AG09309 (cell line): ENCODE results near the gene NAV3.

Experiments used
- DNase-seq: peaks from one replicate; pipeline ENCODE4 v3.0.0-alpha.2; 2010; ENCODE audit warnings: low read depth
- H3K4me3 ChIP-seq: 2 replicates; pipeline ENCODE4 v1.5.1; 2011; ENCODE audit warnings: mild to moderate bottlenecking, low read depth, low read length, moderate library complexity; ENCODE audit not compliant: control insufficient read depth
- TF ChIP-seq, protein P1 (sequence below): IDR thresholded peaks from 2 replicates; pipeline ENCODE4 v1.5.1; 2011; ENCODE audit warnings: mild to moderate bottlenecking, low read depth, low read length, inconsistent platforms; ENCODE audit not compliant: insufficient read depth, control insufficient read depth; ENCODE audit errors: missing control alignments

The NAV3 gene

GRCh38 chr12:78081590-78082314 lies 251.1 kb downstream of the NAV3 start:
- no peak for DNase-seq
- TF ChIP-seq, protein P1, sequence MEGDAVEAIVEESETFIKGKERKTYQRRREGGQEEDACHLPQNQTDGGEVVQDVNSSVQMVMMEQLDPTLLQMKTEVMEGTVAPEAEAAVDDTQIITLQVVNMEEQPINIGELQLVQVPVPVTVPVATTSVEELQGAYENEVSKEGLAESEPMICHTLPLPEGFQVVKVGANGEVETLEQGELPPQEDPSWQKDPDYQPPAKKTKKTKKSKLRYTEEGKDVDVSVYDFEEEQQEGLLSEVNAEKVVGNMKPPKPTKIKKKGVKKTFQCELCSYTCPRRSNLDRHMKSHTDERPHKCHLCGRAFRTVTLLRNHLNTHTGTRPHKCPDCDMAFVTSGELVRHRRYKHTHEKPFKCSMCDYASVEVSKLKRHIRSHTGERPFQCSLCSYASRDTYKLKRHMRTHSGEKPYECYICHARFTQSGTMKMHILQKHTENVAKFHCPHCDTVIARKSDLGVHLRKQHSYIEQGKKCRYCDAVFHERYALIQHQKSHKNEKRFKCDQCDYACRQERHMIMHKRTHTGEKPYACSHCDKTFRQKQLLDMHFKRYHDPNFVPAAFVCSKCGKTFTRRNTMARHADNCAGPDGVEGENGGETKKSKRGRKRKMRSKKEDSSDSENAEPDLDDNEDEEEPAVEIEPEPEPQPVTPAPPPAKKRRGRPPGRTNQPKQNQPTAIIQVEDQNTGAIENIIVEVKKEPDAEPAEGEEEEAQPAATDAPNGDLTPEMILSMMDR = no peak

DNA sequence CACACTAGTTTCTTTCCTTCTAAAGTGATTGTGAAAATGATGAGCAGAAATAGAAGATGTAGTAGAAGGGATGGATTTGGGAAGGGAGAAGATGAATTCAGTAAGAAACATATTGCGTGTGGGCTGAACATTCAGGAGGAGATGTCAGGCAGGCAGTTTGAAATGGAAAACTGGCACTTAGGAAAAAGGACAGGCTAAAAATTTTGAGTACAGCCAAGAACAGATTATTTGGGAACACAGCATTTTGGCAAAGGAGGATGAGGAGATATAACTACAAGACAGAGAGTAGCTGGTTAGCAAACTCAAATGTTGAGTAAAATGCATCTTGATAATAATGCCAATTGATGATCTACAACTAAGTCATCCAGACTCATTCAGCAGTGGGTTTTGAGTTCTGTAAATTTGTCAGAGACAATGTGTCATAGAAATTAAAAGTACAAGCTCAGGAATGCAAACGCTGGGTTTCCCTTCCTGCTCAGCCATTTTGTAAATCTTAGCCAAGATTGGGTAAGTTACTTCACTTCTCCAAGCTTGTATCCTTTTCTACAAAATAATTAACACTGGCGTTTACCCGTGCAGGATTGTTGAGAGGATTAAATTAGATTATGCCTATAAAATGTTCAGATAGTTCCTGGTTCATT lies 255.0 kb downstream of the NAV3 start:
- TF ChIP-seq, protein P1 = no peak
- H3K4me3 ChIP-seq = no peak overlapping the region
- no peak for DNase-seq

More at GRCh38 chr12:78081590-78082314, 251.1 kb downstream of the NAV3 start:
- H3K4me3 ChIP-seq = no peak overlapping the region

DNA sequence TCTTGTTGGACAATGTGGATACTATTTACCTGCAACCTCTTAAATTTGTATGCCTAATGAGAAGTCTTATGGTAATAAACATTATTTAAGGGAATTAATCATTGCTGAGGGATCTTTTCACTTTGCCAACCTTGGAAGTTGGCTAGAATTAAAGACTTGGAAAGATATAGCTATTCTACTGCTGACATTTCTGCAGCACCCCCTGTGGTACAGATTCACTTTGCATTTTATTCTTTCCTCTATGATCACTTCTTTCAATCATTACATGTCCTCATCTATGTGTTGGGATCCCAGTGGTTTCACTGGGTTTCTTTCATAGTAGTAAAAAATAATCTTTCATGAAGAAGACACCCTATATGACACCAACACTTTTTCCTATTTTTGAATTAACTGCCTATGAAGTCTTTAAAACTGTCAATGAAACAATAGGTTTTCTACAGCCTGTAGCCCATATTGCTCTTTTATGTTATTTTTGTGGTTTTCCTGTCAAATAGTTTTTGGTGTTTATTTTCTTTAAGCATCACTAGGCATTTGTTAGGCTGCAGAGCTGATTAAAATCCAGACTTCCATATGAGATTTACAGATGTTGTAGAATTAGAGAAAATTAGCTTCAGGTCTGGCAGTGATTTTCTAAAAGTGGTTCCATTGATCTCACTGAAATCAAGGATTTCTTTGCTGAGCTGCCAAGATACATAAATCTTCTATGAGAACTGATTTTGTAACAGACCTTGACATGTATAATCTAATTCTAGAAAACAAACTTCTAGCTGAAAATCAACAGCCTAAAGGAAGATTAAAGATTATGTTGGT lies 256.1 kb downstream of the NAV3 start:
- TF ChIP-seq, protein P1 = no peak
- no peak for DNase-seq

GRCh38 chr12:78087363-78087675 lies 256.6 kb downstream of the NAV3 start:
- TF ChIP-seq, protein P1 = no peak
- no peak overlapping the region for H3K4me3 ChIP-seq
- no peak for DNase-seq

More for the DNA sequence above, 256.1 kb downstream of the NAV3 start:
- no peak overlapping the region for H3K4me3 ChIP-seq

DNA sequence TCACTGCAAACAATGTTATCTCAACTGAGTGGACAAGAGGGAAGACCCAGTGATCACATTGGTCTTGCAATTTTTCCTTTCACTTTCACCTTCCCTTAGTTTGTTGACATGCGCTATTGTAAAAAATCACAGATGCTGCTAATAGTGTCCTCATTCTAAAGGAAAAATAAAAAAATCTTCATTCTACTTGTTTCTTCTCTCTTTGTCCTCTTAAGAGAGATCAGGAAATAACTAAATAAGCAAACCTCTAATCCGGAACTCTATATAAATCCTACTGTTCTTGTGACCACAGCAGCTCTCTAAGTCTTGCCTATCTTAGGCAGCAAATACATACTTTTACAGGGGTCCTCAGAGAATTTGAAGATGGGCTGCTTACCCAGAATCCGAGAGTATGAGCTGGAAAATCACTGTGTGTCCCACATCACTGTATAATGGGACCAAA lies 257.7 kb downstream of the NAV3 start:
- H3K4me3 ChIP-seq = no peak overlapping the region
- TF ChIP-seq, protein P1 = no peak
- no peak for DNase-seq

DNA sequence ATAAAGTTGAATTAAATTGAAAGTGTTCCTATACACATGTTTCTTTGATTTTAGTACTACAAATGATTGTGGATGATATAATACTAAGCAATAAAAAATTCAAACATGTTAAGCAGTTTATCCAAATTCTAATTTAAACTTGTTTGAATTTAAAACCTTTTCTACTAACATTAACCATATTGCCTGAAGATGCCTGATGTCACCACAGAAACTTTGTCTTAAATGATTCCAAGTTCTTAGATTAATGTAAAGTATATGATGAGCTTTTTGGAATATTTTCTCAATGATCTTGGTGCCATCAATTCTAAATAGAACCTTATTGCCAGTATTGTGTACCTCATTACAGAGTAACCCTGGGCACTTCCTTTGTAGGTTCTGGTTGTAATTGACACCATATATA lies 259.6 kb downstream of the NAV3 start:
- DNase-seq = no peak
- no peak overlapping the region for H3K4me3 ChIP-seq
- TF ChIP-seq, protein P1 = no peak
